ENCODE results near the gene OTOS. TPM values are rescaled to one million over a fixed set of nuclear protein-coding genes. Genes with fewer than 3 reads are reported as not detected.

The OTOS gene
- polyA plus RNA-seq, 1 donor = not detected

DNA sequence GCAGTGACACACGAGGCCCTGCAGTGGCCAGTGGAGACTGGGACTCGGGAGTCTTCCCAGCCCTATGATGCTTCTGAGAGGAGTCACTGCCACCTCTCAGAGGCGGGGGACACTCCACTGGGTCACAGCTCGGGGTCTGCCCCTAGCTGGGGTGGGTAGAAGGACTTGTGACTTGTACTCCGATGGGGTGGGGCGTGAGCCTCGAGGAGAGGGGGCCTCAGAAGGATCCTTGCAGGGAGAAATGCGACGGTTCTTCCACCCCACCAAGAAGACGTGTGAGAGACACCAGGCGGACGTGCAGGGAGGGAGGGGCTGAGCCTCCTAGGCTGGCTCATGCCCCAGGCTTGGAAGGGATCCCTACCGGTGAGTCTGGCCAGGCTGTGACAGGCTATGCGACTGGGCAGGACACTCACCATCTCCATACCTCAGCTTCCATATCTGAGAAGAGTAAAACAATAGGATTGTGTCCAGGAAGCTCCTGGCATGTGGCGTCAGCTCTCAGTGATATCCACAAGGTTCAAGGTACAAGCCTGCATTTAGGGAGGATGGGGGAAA, 11.1 kb upstream of the OTOS start:
- DNase-seq (ENCODE audit: low read depth) = no peak

DNA sequence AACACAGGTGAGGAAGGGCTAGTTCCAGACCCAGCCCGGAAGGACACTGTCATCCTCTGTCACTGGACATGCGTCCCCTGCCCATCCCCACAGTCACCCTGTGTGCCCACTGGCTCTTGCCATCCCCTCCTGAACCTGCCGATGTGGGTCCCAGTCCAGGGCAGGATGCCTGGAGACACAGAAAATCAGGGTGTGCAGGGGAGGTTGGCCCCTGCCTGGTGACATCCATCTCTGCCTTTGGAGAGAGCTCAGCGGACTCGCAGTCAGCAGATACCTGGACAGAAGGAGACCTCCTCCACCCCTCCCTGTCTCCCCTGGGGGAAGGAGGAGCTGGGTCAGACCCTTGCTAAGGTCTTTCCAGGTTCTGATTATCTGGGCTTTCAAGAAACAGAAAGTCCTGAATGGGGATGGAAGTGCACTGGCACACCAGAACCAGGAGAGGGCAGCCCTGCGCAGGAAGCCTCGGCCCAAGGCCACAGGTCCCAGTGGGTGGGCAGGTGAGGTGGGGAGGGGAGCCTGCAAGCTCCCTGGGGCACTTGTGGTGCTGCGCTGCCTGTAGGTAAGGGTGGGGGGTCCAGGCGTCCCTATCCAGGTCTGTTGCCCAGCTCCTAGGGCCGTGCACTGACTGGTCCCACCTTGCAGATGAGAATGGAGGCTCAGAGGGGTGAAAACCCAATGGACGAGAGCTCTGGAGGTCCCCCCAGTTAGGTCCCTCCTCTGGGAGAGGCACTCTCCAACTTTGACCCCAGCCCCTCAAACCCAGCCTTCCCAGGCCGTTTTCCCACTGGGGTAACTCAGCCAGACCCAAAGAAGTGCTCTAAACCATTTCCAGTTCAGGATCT, 9.7 kb upstream of the OTOS start:
- no peak for DNase-seq (ENCODE audit: low read depth)

DNA sequence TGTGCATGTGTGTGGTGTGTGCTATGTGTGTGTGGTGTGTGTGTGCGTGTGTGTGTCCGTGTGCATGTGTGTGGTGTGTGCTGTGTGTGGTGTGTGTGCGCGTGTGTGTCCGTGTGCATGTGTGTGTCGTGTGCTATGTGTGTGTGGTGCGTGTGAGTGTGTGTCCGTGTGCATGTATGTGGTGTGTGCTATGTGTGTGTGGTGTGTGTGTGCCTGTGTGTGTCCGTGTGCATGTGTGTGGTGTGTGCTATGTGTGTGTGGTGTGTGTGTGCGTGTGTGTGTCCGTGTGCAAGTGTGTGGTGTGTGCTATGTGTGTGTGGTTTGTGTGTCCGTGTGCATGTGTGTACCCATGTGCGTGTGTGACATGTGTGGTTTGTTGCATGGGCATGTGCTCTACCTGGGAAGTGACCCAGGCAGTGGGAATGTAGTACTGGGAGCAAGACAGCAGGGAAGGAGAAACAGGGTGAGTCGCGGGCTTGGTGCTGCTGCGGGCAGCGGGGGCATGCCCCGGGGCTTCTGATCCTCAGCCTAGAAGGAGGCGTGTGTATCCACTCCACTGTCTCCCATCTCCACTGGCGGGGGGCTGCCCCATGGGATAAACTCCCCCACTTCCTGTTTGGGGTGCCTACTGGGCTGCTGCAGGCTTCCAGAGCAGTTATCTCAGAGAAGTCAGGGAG, 7.6 kb upstream of the OTOS start:
- DNase-seq (ENCODE audit: low read depth) = no peak

- no peak for DNase-seq (ENCODE audit: low read depth)
Observed at GRCh38 chr2:240147382-240147781, 6.9 kb upstream of the OTOS start.

DNA sequence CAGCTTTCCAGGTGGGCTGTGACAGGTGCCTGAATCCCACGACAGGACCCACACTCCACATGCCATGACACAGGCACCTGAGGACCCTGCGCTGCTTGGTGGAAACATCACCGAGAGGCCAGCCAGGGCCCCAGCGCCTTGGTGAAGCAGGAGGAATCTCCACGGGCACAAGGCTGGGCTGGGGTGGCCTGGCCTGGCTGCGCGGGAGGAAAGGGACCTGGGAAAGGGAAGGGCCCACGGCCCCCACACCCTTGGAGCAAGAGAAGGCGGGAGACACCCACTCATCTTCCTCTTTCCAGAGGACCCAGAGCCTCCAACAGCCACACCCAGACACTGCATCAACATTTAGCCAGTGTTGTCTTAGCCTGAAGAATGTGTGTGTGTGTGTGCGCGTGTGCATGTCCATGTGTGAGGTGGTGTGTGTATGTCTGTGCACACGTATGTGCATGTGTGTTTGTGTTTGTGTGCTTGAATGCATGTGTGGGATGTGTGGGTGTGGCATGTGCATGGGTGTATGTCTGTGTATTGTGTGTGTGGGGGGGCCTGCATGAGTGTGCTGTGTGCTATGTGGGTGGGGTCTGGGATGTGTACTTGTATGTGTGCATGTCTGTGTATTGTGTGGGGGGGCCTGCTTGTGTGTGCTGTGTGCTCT, 6.3 kb upstream of the OTOS start:
- DNase-seq (ENCODE audit: low read depth) = no peak

GRCh38 chr2:240146141-240146561, 5.7 kb upstream of the OTOS start:
- DNase-seq (ENCODE audit: low read depth) = no peak

DNA sequence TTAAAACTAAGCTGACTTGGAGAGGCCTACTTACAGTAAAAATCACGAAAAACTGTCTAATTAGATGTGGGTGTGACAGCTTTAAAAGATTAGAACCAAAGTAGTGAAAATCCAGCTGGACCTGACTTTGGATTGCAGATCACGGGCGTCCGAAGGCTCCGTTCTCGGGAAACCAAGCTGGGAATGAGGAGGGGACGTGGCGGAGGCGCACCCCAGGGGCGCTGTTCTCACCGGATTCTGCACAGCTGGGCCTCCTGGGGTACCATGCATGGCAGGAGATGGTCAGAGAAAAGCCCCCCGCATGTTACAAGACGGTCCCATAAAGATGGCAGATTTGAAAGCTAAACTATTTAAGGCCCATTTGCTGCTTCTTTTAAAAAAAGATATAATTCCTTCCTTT, 5.0 kb upstream of the OTOS start:
- DNase-seq (ENCODE audit: low read depth) = no peak

DNA sequence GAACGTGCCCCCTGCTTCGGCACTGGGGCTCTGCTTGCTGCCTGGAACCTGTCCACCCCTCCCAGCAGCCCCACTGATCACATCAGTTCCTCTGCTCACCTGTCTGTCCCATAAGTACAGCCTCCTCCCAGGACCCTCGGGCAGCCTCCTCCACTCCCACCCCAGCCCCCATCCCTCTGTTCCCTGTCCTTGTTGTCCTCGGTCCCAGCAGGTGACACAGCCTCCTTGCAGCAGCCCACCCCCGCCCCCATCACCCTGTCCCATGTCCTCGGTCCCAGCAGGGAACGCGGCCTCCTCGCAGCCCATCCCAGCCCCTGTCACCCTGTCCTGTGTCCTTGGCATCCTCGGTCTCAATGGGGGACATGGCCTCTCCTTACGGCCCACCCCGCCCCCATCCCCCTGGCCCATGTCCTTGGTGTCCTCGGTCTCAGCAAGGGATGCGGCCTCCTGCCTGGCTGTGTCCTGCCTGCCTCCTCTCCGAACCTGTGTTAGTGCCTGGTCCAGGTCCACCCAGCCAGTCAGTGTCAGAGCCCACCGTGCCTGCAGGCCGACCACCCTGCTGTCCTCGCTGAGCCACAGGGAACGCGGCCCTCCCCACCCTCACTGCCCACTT, 4.3 kb upstream of the OTOS start:
- no peak for DNase-seq (ENCODE audit: low read depth)

DNA sequence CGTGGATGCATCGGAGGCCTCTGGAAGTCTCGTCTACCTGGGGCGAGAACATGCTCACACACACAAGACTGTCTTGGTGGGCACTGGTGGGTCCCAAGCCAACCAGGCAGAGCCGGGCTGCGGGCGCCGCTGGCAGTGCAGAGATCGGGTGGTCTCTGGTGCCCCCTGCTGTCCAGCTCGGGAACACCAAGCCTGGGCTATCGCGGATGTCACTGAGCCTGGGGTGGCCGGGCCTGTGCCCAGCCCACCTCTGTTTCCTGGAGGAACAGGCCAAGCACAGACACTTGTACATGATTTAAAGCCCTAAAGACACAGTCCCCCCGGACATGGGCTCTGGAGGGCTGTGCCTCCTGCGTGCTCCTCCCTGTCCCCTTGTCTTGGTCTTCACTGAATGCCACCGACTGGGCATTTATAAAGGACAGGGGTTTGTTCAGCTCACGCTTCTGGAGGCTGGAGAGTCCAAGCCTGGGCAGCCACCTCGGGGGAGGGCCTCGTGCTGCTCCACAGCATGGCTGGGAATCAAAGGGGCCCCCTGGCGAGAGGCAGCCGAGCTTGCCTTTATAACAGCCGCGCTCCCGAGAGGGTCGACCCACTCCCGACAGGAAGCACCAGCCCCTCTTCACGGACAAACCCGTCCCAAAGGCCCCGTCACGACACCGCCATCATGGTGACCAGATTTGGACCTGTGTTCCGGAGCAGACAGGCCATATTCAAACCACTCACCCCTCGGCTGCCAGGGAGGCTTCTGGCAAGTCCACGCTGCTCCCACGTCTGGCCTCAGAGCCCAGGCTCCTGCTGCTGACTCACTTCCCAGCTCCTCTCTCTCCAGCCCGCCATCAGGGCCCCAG, 3.6 kb upstream of the OTOS start:
- DNase-seq (ENCODE audit: low read depth) = peak; percentile 6

- no peak for DNase-seq (ENCODE audit: low read depth)
Observed at GRCh38 chr2:240143276-240143675, 2.8 kb upstream of the OTOS start.

- no peak for DNase-seq (ENCODE audit: low read depth)
Observed at GRCh38 chr2:240142859-240143258, 2.4 kb upstream of the OTOS start.

GRCh38 chr2:240142256-240142775, 1.9 kb upstream of the OTOS start:
- DNase-seq (ENCODE audit: low read depth) = no peak

GRCh38 chr2:240141736-240142135, 1.3 kb upstream of the OTOS start:
- no peak for DNase-seq (ENCODE audit: low read depth)

- no peak for DNase-seq (ENCODE audit: low read depth)
Observed at GRCh38 chr2:240140920-240141319, 462 bp upstream of the OTOS start.

DNA sequence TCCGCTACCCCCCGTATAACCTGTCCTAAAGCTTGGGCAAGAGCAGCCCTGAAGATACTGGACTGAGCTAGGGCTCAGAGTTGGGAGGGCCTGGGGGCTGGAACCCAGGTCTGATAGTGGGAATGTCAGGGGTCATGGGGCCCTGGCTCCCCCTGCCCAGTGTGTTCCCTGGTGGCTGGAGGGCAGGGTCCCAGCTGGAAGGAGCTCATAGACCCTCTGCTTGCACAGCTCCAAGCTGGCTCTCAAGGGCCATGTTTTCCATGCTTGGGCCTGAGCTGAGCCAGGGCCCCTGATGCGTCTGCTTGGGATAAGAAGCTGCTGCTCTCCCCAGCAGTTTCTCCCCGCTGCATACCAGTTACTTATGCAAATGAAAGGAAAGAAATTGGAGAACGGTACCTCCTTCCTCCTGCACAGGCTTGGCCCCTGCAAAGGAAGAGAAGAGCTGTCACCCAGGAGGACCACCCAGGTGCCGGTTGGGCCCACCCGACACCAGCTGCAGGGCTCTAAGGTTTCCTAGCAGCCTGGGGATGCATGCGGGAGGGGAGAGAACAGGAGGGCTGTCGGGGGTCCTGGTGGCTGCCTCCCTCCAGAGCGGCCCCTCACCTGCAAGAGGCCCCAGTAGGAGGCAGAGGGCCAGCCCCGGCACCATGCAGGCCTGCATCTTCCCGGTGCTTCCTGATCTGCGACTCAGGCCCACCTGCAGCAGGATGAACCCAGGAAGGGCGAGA, 628 bp downstream of the OTOS start:
- no peak for DNase-seq (ENCODE audit: low read depth)

DNA sequence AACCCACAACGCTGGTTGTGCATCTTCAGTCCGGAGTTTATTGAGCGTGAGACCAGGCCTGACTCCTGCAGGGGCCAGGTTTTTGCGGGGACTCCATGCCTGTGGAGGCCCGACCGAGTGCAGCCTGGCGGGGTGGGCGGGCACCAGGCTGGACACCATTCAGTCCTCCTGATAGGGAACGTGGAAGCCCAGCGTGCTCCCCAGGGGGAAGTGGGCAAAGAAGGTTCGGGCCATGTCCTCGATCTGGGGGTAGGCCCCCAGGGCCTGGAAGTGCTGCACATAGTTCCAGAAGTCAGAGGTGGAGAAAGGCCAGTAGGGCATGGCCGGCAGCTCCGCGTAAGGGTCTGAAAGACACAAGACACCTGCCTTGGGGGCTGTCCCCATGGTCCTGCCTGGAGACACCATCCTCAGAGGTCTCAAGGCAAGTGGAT, 1.4 kb downstream of the OTOS start:
- no peak for DNase-seq (ENCODE audit: low read depth)

GRCh38 chr2:240138254-240138984, 2.0 kb downstream of the OTOS start:
- DNase-seq (ENCODE audit: low read depth) = no peak

GRCh38 chr2:240137596-240138253, 2.7 kb downstream of the OTOS start:
- DNase-seq (ENCODE audit: low read depth) = no peak
